Hindlimb muscle (tissue), 1 donor: Measurements from ENCODE around the gene CYP26C1. TPM values are rescaled to one million over a fixed set of nuclear protein-coding genes. Genes with fewer than 3 reads are reported as not detected.

ENCODE experiments used
- polyA plus RNA-seq: library from polyadenylated mRNA; unstranded; fragments of 120-200 nt; gene quantifications from one replicate; pipeline ENCODE4 v1.2.1, GENCODE V29; 2013; ENCODE audit not compliant: insufficient read length

Gene CYP26C1
- polyA plus RNA-seq, 1 donor, result not detected

Other genes with a start within 250 kb of the CYP26C1 start
- 35.2 TPM for gene EXOC6, start 212.3 kb upstream of the CYP26C1 start, polyA plus RNA-seq
- gene CYP26A1, start 13.1 kb downstream of the CYP26C1 start, polyA plus RNA-seq, result not detected